Measurements from ENCODE around the gene SASS6.
A peak's percentile ranks its signal among the peaks of the same experiment; 100 is the strongest.

Gene SASS6, protein sequence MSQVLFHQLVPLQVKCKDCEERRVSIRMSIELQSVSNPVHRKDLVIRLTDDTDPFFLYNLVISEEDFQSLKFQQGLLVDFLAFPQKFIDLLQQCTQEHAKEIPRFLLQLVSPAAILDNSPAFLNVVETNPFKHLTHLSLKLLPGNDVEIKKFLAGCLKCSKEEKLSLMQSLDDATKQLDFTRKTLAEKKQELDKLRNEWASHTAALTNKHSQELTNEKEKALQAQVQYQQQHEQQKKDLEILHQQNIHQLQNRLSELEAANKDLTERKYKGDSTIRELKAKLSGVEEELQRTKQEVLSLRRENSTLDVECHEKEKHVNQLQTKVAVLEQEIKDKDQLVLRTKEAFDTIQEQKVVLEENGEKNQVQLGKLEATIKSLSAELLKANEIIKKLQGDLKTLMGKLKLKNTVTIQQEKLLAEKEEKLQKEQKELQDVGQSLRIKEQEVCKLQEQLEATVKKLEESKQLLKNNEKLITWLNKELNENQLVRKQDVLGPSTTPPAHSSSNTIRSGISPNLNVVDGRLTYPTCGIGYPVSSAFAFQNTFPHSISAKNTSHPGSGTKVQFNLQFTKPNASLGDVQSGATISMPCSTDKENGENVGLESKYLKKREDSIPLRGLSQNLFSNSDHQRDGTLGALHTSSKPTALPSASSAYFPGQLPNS

GRCh38 chr1:100132566-100133477 is at the start of gene SASS6, which contains the start of gene TRMT13:
Gene SASS6 (minus strand): TSS chr1:100132930. CDS start chr1:100132814, 116 bp downstream.
Gene TRMT13 (plus strand): TSS chr1:100133163. CDS start chr1:100133169, 6 bp downstream.
- peak; percentile 94 for DNase-seq (ENCODE audit: low read depth)

- no peak for DNase-seq (ENCODE audit: low read depth)
These were observed 45.4 kb upstream of the SASS6 start, which contains the start of gene LRRC39 for GRCh38 chr1:100178091-100178490. Gene LRRC39 (minus strand): TSS chr1:100178256. CDS start chr1:100168516, 9,740 bp downstream.

DNA sequence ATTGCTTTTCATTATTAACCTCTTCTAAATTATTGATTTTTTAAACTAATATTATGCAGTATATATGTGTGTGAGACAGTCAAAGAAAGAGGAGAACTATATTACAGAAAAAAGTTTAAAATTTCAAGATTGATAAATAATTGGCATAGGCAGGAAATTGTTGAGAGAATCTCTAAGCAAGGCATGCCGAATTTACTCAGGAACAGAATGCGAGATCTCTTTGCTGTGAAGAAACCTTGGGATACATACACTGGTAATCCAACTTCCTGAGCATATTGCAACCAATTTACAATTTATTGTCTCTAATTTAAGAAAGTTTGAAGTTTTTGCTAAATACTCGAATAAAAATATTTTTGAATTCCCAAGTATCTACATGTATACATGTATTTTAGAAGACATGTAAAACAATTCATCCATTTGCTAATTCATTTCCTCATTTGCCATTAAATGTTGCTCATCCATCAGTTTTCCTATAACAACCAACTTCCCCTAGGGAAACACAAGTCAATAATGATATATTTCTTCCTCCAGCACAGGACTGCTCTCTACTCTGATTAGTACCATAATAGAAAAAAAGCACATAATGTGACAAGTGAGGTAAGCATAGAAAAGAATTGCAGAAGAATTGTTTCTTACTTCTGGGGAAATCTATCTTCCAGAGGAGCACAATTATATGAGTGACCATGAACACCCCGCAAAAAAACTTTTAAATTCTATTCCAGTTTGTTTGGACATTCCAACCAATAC is 44.7 kb upstream of the SASS6 start:
- no peak for DNase-seq (ENCODE audit: low read depth)

DNA sequence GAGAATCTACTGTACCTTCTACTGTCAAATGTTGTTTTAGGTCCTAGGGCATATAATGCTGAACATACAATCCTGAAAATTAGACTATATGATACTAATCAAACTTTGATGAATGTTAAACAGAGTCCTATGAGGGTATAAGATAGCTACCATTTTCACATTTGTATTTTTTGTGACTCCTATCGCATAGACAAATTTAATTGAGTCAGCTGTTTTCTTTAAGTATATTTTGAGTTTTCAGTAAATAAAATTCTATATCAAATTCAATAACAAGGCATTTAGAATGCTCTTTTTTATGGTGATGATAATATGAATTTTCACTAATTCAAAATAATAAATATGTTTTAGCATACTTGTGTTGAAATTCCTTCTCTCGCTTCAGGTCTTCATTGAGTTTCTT is 35.3 kb upstream of the SASS6 start:
- DNase-seq (ENCODE audit: low read depth) = no peak

DNA sequence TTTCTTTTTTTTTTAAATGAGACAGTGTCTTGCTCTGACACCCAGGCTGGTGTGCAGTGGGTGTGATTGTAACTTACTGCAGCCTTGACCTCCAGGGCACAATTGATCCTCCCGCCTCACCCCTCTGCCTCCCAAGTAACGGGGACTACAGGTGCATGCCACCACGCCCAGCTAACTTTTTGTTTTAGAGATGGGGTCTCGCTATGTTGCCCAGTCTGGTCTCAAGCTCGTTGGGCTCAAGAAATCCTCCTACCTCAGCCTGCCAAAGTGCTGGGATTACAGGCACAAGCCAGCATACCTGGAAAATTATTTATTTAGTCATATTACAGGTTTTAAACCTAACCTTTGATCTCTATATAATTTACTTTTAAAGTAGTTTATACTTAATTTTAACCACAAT is 32.0 kb upstream of the SASS6 start:
- no peak for DNase-seq (ENCODE audit: low read depth)

DNA sequence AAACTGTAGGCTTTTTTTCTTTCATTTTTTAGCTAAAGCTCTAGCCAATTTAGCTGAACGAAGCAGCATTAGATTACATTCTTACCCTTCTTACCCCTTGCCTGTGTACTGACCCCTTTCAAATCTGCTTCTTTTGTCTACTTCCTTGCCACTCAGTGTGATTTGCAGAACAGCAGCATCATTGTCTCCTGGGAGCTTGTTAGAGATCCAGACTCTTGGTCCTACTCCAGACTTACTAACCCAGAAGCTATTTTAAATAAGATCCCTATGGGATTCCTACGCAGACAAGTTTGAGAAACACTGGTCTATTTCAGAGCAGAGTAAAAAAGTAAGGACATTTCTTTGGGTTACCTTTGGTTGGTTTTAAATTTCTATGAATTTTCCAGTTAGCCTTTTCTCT is 31.5 kb upstream of the SASS6 start:
- DNase-seq (ENCODE audit: low read depth) = no peak

GRCh38 chr1:100162881-100163280 is 30.2 kb upstream of the SASS6 start:
- DNase-seq (ENCODE audit: low read depth) = no peak

GRCh38 chr1:100152271-100152670 is 19.5 kb upstream of the SASS6 start:
- no peak for DNase-seq (ENCODE audit: low read depth)

DNA sequence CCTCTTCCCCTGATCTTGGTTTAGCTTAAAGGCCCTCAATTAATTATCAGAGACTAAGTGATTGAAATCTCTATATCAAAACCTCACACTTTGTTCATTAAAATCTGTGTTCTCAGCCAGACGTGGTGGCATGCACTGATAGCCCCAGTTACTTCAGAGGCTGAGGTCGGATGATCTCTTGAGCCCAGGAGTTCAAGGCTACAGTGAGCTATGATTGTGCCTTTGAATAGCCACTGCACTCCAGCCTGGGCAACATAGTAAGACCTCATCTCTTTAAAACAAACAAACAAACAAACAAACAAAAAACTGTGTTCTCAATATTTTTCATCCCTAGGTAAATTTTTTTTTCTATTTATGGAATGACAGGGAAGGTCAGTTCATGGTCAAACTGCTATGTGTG is 18.9 kb upstream of the SASS6 start:
- DNase-seq (ENCODE audit: low read depth) = no peak

GRCh38 chr1:100147875-100148274 is 15.1 kb upstream of the SASS6 start:
- no peak for DNase-seq (ENCODE audit: low read depth)

- no peak for DNase-seq (ENCODE audit: low read depth)
These were observed 14.2 kb upstream of the SASS6 start for GRCh38 chr1:100146958-100147357.

GRCh38 chr1:100145116-100145515 is 12.4 kb upstream of the SASS6 start:
- no peak for DNase-seq (ENCODE audit: low read depth)

DNA sequence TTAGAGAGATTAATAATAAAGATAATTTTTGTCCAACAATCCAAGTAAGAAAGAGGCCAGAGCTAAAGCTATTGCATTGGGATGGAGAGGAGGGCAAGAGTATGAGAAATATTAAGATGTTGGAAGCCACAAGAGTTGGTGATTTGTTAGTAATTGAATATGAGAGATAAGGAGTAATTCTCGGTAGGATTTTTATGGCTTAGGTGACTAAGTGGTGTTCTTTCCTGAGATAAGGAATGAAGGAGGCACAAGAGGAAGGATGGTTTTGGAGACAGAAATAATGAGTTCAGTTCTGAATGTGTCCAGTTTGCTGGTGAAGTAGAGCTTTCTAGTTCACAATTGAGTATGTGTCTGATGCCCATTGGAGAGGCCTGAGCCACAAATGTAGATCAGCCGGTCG is 9.6 kb upstream of the SASS6 start:
- no peak for DNase-seq (ENCODE audit: low read depth)

DNA sequence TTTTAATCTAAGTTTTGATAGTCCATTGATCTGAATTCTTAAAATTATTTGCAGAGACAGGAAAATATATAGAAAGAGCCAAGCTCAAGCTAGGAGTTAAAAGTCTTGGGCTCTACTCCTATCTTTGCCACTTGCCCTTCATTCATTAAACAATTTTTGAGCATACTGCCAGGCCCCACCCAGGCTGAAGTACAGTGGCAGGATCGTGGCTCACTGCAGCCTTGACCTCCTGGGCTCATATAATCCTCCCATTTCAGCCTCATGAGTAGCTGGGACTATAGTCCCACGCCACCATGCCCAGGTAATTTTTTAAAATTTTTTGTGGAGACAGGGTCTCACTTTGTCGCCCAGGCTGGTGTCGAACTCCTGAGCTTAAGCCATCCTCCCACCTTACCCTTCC is 8.5 kb upstream of the SASS6 start:
- DNase-seq (ENCODE audit: low read depth) = no peak

DNA sequence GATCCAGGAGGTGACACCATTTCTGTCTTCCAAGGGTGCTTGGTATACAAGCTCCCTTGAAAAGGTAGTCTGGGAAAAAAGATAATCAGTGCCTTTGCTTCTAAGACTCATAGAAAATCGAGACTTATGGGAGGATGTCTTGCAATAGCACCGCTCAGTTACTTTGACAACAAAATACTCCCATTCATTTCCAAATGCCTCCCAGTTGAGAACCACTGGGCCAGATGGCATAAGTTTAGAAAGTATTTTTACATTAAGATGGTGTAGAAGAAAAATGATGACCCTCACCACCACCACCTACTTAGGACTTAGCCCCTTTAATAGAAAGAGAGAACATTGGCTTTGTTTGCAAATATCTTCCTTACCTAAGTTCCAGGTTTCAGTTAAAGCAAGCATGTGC is 4.9 kb upstream of the SASS6 start:
- DNase-seq (ENCODE audit: low read depth) = no peak

DNA sequence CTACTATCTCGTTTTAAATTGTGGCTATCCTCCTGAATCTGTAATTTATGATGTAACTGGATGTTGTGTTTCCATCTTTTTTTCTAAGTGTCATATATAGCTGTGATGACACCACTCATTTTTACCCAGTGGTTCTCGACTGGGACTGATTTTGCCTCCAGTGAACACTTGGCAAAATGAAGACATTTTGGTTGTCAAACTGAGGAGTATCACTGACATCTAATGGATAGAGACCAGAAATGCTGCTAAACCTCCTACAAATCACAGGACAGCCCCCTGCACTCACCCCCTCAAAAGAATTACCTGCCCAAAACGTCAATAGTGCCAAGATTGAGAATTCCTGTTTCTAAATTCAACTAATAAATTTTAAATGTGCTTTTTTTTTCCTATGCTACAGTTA is 2.1 kb upstream of the SASS6 start:
- no peak for DNase-seq (ENCODE audit: low read depth)

- no peak for DNase-seq (ENCODE audit: low read depth)
These were observed 1.1 kb downstream of the SASS6 start for GRCh38 chr1:100131623-100132022.

DNA sequence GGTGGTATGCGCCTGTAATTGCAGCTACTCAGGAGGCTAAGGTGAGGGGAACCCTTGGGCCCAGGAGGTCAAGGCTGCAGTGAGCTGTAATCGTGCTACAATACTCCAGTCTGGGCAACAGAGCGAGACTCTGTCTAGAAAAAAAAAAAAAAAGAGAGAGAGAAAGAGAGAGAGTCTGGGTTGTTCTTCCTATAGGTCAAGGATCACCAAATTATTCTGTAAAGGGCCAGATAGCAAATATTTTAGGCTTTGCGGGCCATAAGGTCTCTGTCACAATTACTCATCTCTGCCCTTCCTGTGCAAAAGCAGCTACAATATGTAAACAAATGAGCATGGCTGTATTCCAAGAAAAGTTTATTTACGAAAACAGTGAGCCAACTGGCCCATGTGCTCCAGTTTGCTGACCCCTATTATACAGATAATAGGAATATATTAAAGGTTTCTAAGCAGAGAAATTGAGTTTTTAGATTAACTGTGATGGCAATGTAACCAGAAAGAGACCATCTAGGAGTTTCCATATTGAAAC is 2.1 kb downstream of the SASS6 start:
- no peak for DNase-seq (ENCODE audit: low read depth)

GRCh38 chr1:100127226-100127625 is 5.5 kb downstream of the SASS6 start:
- no peak for DNase-seq (ENCODE audit: low read depth)

- no peak for DNase-seq (ENCODE audit: low read depth)
These were observed 10.6 kb downstream of the SASS6 start for GRCh38 chr1:100122177-100122576.

- DNase-seq (ENCODE audit: low read depth) = no peak
These were observed 17.2 kb downstream of the SASS6 start for GRCh38 chr1:100115524-100115923.
